ENCODE data around the gene SORBS1. TPM values are rescaled to one million over a fixed set of nuclear protein-coding genes. Genes with fewer than 3 reads are reported as not detected.

Gene SORBS1
- 76.7 TPM for polyA plus RNA-seq (ENCODE audit: insufficient read length)

DNA sequence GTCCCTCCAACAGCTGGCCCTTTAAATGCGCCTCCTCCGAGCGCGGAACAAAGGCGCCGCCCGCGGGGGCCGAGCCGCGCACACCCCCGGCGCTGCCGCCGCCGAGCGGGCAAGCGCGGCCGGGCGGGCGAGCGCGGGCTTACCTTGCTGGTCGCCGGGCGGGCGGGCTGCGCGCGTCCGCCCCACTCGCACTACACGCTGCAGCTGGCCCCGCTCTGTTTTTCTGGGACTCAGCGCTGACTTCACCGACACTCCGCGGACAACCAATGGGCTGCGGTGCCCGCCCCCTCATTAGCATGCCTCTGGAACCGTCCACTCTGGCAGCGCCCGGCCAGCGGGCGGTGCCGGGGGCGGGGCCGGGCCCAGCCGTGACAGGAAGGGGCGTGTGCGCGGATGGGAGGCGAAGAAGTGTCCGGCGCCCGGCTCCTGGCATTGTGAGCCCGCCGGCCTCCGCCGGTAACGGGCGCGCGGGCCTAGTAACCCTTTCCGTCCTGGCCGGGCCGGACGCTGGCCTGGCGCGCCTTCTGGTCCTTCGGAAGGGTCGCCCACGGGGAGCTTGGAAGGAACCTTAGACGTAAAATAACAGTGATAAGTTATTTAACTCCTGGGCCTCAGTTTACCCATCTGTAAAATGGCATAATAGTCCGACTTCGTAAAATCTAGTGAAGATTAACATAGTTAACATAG lies at the start of gene SORBS1:
Gene SORBS1 (minus strand): TSS at position 195 of the 687 bp plus-strand sequence. CDS start 120,236 bp downstream, outside the sequence.
- DNase-seq (ENCODE audit: low read depth): peak; percentile 90

DNA sequence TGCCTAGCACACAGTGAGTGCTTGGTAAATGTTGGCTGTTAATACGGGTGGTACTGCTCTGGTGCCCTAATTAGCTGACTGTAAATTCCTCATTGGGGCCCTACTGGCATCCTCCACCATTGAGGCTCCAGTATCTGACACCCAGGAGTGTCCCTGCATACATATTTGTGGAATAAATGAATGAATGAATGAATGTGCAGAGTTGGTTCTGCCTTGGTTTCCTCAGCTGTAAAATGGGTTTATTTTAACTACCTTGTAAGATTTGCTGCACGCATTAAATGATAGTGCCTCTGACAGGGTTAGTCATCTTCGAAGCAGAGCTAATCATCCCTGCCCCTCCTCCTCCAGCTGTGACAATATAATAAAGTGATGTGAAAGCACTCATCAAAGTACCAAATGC lies 49.6 kb upstream of the SORBS1 start:
- no peak for DNase-seq (ENCODE audit: low read depth)

DNA sequence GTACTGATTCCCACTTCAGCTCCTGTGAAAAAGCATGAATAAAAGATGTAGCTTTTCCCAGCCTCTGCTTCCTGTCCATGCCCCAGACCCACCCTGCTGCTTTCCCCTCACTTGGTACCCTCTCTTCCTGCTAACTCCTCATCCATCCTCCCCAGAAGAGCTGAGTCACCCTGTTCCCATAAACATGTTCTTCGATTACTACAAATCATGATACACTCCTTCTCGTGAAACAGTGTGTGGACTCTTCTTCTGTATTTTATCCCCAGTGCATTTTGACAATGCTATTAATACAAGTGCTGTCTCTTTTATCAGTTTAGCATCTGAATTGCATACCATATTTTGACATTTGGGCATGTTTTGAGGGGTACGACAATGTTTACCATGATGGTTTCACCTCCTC lies 45.8 kb upstream of the SORBS1 start:
- no peak for DNase-seq (ENCODE audit: low read depth)

DNA sequence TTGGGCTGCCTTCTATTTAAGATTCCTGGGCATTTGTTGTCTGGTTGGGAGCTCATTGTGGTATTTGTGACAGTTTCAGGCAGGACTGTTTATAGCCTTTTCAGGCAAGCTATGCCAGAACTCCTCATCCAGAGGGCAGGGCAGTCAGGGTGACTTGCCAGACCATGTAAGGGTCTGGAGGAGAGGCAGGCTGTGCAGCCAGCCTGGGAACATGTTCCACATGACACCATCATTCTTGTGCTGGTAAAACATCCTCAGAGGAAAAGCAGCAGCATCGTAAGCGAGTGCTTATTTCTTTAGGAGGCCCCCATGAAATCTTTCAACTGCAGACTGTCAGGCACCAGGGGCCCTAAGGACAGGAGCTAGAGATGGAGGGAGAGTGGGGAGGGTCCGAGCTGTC lies 44.0 kb upstream of the SORBS1 start:
- no peak for DNase-seq (ENCODE audit: low read depth)

DNA sequence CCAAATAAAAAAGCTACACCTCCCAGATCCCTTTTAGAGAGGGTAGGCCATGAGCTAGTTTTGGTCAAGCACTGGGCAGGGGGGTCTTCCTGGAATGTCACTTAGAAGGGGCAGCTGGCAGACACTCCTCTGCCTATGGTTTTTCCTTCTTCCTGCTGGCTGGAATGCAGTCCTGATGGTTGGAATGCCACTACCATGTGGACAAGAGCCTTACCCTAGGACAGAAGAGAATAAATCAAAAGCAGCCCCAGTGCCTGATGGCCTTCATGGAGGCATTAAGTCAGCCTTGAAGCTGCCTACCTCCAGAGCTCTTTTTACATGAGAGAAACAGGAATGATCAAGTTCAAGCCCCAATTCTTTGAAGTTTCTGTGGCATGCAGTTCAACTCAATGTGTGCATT lies 43.5 kb upstream of the SORBS1 start:
- DNase-seq (ENCODE audit: low read depth): no peak

DNA sequence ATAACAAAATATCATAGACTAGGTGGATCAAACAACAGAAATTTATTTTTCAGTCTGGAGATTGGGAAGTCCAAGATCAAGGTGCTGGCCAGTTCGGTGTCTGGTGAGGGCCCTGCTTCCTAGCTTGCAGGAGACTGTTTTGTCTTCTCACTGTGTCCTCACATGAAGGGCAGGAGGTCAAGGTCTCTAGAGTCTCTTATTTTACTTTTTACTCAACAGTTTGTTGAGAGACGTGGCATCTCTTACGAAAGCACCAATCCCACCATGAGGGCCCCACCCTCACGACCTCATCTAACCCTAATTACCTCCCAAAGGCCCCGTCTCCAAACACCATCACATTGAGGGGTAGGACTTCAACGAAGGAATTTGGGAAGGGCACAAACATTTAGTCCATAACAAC lies 41.2 kb upstream of the SORBS1 start:
- no peak for DNase-seq (ENCODE audit: low read depth)

DNA sequence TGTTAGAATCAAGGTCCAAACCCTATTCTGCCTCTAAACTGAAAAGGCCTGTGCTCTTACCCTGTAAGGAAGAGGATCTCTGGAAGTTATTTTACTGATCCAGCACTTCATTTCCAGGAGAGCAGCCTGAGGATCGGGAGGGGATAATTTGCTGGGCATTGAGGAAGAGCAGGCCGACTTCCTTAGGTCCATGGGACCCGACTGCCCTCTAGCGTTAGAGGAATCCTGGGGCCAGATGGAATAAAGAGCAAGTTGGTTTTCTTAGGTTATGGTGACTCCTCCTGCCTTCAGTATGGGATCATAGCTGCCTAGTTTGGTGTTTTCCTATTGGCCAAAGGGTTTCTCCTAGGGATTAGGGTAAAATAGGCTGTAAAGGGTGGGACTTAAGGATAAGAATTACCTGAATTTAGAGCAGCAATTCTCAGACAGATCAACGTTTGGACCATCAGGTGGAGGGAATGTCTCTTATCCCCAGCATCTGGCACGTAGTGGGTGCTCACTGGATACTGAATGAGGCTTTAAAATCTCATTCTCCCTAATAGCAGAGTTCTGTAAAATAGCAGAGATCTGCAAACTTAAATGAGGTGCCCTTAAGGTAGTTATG lies 40.0 kb upstream of the SORBS1 start:
- DNase-seq (ENCODE audit: low read depth): peak; percentile 66

DNA sequence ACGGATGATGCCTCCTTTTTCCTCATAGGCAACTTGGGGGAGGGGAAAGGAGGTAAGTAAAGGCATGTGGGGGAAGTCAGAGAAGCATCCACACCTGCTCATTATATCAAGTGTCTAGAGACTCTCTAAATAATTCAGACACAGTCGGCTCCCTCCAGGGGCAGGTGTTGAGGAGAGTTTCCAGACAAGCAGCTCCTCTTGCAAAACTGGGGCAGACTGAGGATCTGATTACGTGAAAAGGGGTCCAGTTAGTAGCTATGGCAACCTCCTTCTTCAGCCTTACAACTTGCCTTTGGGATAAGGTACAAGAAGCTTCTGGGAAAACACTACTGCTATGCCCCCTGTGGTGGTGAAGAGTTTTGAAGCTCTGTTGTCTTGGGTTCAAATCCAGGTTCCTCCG lies 39.0 kb upstream of the SORBS1 start:
- no peak for DNase-seq (ENCODE audit: low read depth)

DNA sequence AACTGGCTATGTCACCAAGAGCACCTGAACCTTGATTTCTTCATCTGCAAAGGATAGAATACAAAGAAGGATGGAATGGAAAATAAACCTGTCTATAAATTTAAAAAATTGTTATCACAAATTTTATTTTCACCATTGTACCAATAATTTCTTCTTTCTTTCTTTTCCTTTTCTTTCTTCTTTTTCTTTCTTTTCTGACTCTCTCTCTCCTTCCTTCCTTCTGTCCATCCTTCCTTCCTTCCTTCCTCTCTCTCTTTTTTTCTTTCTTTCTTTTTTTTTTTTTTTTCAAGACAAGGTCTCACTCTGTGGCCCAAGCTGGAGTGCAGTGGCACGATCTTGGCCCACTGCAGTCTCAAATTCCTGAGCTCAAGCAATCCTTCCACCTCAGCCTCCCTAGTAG lies 36.6 kb upstream of the SORBS1 start:
- no peak for DNase-seq (ENCODE audit: low read depth)

DNA sequence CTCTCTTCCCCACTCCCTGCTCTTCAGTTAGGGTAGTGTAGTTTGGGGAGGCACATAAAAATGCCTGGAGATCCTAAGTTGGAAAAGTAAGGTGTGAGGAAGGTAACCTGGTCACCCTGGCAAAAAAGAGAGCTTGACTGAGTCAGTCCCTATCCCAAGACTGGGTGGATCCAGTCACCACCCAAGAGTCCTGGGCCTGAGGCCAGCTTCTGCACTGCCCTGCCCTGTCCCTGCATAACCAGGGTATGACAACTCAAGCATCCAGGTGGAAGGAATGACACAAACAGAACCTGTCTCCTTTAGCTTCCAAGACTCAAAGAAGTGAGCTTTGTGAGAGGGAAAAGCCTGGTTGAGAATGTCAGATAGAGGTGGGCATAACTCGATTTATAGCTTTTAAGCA lies 26.9 kb upstream of the SORBS1 start:
- no peak for DNase-seq (ENCODE audit: low read depth)

DNA sequence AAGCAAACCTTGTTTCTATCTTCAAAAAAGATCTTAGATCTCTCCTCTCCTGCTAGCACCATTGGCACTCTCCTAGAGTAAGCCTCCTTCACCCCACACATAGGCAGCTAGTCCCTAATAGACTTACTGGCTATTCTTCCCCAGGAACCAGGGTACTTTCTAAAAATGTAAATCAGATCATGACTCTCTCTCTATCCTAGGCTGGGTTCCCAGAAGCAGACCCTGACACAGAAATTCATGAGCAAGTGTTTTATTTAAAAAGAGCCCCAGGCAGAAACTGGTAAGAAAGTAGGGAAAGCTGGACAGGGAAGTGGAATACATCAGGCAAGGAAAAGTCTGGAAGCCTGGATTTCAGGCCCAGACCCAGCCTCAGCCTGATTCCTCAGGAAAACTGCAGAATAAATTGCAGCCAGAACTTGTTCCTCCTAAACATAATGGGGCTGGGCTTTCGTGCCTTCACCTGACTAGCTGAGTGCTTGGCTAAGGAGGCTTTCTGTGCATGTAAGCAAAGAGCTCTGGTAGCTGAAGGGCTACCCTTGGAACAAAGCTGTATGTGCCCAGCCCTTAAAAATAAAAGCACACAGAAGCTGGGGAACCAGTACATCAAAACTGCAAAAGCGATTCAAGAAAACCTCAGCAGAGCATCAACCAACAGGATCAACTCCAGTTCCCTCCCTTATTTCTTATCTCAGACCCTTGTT lies 18.8 kb upstream of the SORBS1 start:
- no peak for DNase-seq (ENCODE audit: low read depth)

DNA sequence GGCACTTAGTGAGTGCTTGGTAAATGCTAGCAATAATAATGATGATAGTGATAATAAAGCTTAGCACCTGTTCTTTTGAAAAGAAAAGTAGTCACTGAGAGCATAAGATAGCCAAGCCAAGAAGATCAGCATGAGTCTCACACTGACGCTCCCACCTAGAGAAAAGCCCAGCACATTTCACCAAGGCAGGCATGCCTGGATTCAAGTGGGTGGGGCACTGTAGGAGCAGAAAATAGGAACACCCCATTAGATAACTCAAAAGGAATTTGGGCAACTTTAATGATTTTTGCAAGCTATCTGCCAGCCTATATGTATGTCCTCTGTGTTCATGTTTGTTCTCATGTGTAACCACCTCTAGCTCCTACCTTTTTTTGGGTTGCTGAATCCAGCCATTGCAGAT lies 18.1 kb upstream of the SORBS1 start:
- DNase-seq (ENCODE audit: low read depth): no peak

DNA sequence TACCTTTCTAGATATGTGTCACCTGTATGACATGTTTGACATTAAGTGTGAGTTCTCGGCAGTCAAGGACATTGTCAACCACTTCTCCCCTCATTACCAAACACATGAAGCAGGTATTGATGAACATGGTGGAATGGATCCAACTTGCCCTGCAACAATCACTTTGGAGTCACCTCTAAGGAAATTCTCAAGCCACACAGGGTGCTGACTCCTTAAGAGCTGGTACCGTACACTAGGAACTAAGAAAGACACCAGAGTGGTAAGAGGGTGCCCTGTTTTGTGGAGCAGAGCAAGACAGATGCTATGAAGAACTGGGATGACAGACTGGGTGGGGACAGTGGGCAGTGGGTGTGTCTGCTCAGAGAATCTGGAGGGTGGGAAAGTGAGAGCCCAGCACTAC lies 17.4 kb upstream of the SORBS1 start:
- DNase-seq (ENCODE audit: low read depth): no peak

DNA sequence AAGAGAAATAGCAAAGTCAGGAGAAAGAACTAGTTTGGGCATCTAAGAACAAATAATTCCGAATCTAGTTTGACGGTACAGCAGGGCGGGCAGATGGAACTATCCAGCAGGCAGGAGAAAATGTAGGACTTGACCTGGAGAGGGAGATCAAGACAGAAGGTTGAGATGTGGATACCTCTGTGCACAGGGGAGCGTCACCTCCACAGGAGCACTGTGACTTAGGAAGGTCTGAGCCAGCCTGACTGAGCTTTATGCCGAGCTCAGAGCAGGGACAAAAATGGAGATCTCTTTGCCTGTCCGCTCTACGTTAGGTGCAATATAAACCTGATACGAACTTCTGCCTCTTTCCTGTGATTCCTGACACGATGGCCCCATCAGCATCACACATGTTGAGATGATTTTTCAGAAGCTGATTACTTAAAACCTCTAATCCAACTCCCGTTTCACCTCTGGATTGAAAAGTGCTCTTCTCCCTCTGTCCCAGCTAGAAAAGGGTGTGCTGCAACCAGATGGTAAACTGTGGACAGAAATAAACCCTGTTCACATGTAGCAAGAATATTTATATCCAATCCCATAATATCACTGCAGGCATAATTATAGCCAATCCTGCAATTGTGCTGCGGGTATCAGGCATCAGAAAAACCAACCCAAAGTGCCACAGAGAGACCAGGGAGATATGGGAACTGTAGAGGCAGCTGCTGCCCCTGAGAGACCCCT lies 13.6 kb upstream of the SORBS1 start:
- no peak for DNase-seq (ENCODE audit: low read depth)

DNA sequence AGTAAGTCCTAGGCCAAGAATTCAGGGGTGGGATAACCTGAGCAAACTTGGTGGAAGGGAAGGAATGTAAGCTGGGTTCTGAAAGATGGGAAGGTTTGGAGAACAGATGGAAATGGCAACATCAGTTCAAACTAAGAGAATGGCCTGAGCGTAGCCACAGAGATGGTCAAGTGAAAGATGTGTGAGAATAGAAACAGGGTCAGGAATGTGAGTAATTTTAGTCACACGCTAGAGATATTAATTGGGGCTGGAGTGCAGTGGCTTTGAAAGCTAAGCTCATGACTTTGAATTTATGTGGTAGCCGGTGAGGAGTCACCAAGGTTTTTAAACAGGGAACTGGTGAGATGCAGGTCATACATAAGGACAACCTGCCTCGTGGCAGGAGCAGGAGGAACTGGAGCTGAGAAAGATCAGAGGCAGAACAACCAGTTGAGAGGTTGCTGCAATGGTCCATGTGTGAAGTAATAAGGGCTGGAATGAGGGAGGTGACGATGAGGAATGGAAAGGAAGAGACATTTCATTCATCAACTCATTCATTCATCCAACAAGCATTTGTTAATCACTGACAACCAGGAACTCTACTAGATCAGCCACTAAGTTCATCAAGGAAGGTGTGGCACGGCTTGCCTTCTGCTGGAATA lies 12.9 kb upstream of the SORBS1 start:
- no peak for DNase-seq (ENCODE audit: low read depth)

DNA sequence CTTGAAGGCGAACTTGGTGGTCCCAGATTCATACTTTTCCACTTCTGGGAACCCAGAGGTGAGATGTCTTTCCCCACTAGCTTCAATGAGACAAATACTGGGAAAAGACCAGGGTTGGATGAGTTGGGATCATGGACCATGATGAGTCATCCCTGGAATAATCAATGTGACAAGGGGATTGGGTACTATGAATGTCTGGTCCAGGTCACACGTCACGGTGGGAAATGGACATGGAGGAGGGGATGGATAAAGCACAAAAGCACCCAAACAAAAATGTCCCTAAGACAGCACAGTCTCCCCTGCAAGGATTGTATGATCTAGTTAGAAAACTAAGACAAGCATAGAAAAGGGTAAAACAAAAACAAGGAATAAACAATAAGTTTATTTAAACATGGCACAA lies 12.4 kb upstream of the SORBS1 start:
- no peak for DNase-seq (ENCODE audit: low read depth)

DNA sequence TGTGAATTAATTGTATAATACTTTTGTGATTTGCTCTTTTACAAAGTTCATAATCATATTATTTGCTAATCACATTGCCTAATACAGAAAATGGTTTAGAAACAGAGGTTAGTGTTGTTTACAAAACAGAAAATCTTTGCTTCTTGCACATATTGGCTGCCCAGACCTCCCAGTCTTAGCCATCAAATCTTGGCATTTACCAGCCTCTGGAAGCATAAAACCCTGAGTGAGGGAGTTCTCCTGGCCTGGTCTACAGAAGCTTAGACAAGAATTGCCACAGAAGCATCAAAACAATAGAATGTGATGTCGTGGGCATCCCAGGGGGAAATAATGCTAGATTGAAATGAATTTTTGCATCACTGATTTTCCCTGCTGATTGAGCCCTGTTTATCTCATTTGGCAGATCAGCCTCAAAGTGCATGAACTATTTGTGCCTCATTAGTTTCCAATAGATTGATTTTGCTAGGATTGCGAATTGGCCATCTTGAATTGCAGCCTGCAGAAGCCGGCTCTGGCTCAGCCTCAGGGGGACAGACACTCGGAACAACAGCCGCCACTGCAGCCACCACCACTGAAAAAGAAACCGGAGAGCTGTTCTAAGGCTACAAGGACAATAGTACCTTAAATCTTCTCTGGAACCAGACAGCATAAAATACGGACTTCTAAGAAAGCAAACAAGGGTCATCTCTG lies 11.1 kb upstream of the SORBS1 start:
- no peak for DNase-seq (ENCODE audit: low read depth)

DNA sequence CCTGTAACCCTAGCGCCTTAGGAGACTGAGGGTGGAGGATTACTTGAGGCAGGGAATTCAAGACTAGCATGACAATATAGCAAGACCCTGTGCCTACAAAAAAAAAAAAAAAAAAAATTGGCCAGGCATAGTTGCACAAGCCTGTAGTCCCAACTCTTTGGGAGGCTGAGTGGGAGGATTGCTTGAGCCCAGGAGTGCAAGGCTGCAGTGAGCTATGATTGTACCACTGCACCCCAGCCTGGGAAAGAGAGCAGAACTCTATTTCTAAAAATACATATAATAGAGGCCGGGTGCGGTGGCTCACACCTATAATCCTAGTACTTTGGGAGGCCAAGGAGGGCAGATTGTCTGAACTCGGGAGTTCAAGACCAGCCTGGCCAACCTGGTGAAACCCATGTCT lies 10.2 kb upstream of the SORBS1 start:
- DNase-seq (ENCODE audit: low read depth): no peak

DNA sequence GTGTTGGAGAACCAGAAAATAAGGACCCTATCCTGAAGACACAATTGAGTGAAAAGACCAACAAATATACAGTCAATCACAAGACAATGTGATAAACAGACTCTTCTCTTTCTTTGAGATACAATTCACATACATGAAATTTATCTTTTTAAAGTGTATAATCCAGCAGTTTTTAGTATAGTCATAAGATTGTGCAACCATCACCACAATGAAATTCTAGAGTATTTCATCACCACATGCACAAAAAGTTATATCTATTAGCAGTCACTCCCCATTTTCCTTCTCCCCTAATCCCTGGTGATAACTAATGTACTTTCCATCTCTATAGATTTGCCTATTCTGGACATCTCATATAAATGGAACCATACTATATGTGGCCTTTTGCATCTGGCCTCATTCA lies 8.2 kb upstream of the SORBS1 start:
- DNase-seq (ENCODE audit: low read depth): no peak

DNA sequence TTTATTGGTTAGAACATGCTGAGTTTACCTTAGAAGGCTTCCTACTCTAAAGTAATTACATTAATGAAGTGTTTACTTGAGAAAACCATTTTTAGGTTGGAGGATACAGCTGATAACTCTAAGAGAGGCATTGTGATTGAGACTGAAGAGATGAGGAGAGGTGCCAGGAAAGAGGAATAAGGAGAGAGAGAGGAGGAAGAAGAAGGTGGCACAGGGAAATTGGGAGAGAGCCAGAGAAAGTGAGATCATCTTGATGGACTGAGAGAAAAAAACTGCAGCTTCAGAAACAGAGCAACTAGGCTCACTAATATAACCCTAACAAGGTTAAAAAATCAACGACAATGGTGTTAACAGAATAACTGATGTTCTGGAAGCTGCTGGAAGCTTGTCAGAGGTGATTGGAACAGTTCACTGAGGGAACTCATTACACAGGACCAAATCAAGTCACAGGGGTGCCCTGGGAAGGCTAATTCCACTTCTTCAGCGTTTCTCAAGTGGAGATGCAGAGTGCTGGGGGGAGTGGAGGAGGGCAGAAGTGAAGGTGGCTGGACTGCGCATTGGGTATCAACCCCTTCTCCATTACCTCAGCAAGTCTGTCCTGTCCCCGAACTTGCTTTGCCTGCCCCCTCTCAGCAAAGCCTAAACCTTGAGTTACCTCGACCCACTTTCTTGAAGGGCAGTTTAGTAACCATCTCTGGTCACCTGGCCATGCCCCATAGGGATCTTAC lies 6.9 kb upstream of the SORBS1 start:
- DNase-seq (ENCODE audit: low read depth): no peak

DNA sequence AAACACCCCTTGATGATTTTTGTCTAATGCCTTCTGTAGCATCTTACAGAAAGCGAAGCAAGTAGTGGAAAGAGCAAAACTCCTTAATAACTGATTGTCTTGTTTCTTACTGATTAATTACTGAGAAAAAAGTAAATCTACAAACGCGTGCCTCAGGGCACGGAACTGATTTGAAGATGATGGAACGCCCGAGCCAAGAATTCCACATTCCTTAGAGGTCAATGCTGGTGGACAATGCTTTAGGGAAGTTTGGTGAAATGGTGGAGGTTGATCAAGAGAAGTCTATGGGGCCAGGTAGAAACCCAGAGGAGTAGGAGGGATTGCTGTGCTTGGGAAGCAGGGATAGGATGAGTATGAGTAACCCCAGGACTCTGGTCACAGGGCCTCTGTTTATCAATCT lies 5.0 kb upstream of the SORBS1 start:
- DNase-seq (ENCODE audit: low read depth): no peak

All from forelimb muscle (tissue), 1 donor.